H1 (cell line): ENCODE measurements around the gene FGFBP2. TPM values are rescaled to one million over a fixed set of nuclear protein-coding genes. Genes with fewer than 3 reads are reported as not detected.

ENCODE experiments used
- CTCF ChIA-PET: fragments of 300-600 bp; sonication (Branson Sonifier 250); formaldehyde crosslinking; loops from one replicate; lab custom pipeline; 2021; ENCODE audit not compliant: partially characterized antibody; lab: Charles Lee
- POLR2A ChIA-PET: fragments of 300-600 bp; sonication (Branson Sonifier 250); formaldehyde crosslinking; loops from one replicate; lab custom pipeline; 2021; ENCODE audit warnings: inconsistent platforms; ENCODE audit not compliant: partially characterized antibody; lab: Charles Lee
- DNase-seq, 2 experiments: peaks; one replicate each; pipeline versions ENCODE4 v3.0.0 to v3.0.0-alpha.2; 2010 to 2022; ENCODE audit warnings: low spot score in 2 of 2, low read depth in 1 of 2, mixed read lengths in 1 of 2
- FAIRE-seq: peaks from 2 replicates; lab custom pipeline; 2011; peaks lifted over from hg19 to GRCh38; lab: Jason Lieb, UNC
- H2AFZ ChIP-seq: 2 replicates; pipeline ENCODE4 v1.8.1; 2012; ENCODE audit warnings: low read length, inconsistent platforms
- H2AK5ac ChIP-seq: 2 replicates; pipeline ENCODE4 v1.6.1; 2013; ENCODE audit warnings: low read depth, low read length
- H2BK120ac ChIP-seq: replicated peaks from 2 replicates; pipeline ENCODE3; 2013; ENCODE audit warnings: low read depth, low read length, inconsistent platforms
- H2BK12ac ChIP-seq: 2 replicates; pipeline ENCODE4 v1.6.1; 2013; ENCODE audit warnings: low read depth, low read length
- H2BK15ac ChIP-seq: 2 replicates; pipeline ENCODE4 v1.6.1; 2013; ENCODE audit warnings: low read length
- H2BK20ac ChIP-seq: 2 replicates; pipeline ENCODE4 v1.6.1; 2013; ENCODE audit warnings: low read length
- H2BK5ac ChIP-seq: 2 replicates; pipeline ENCODE4 v1.6.1; 2013; ENCODE audit warnings: low read depth, low read length
- H3K14ac ChIP-seq: 2 replicates; pipeline ENCODE4 v1.6.1; 2013; ENCODE audit warnings: inconsistent platforms; ENCODE audit not compliant: insufficient read length
- H3K18ac ChIP-seq: 2 replicates; pipeline ENCODE4 v1.6.1; 2013; ENCODE audit warnings: low read length; ENCODE audit errors: extremely low read depth
- H3K23ac ChIP-seq: 2 replicates; pipeline ENCODE4 v1.6.1; 2013; ENCODE audit warnings: inconsistent platforms; ENCODE audit not compliant: insufficient read length
- H3K23me2 ChIP-seq: 2 replicates; pipeline ENCODE4 v1.6.1; 2013; ENCODE audit warnings: low read depth, low read length
- H3K27ac ChIP-seq: 2 replicates; pipeline ENCODE4 v1.6.1; 2011; ENCODE audit warnings: low read depth, low read length, inconsistent platforms
- H3K27me3 ChIP-seq, 4 experiments: replicated peaks in 1 of 4; 1 replicate in 1 of 4; 2 replicates in 3 of 4; pipeline versions ENCODE4 v1.6.1 to v1.8.1; 2011 to 2013; ENCODE audit warnings: low read length in 3 of 4, mild to moderate bottlenecking in 3 of 4, inconsistent platforms in 2 of 4, mixed read lengths in 2 of 4, moderate library complexity in 1 of 4; ENCODE audit not compliant: control insufficient read depth in 3 of 4, insufficient read depth in 3 of 4; ENCODE audit errors: extremely low read depth in 1 of 4
- H3K36me3 ChIP-seq, 4 experiments: 2 replicates each; pipeline versions ENCODE4 v1.6.1 to v1.8.1; 2011 to 2013; ENCODE audit warnings: mild to moderate bottlenecking in 4 of 4, low read length in 3 of 4, moderate library complexity in 2 of 4, control low read depth in 1 of 4, inconsistent platforms in 1 of 4; ENCODE audit not compliant: insufficient read depth in 4 of 4, control insufficient read depth in 2 of 4
- H3K4ac ChIP-seq: replicated peaks from 2 replicates; pipeline ENCODE3; 2013; ENCODE audit warnings: low read length, low read depth, mixed read lengths, inconsistent platforms; ENCODE audit not compliant: insufficient read length
- H3K4me1 ChIP-seq, 4 experiments: replicated peaks in 1 of 4; 1 replicate in 1 of 4; 2 replicates in 3 of 4; pipeline versions ENCODE4 v1.6.1 to v1.8.1; 2011 to 2013; ENCODE audit warnings: low read length in 3 of 4, inconsistent platforms in 2 of 4, mixed read lengths in 1 of 4; ENCODE audit not compliant: insufficient read depth in 4 of 4, control insufficient read depth in 3 of 4
- H3K4me2 ChIP-seq, 2 experiments: 2 replicates each; pipeline versions ENCODE4 v1.6.1 to v1.8.1; 2011 to 2013; ENCODE audit warnings: low read depth in 2 of 2, low read length in 2 of 2, control low read depth in 1 of 2, inconsistent platforms in 1 of 2, mild to moderate bottlenecking in 1 of 2; ENCODE audit not compliant: insufficient read depth in 1 of 2
- H3K4me3 ChIP-seq, 4 experiments: fragments of 200-600, 300-600 bp in 1 of 4; sonication (generic), shearing (Covaris generic), sonication (Bioruptor Twin) in 1 of 4; 2 replicates each; pipeline versions ENCODE4 v1.5.1 to v1.8.1; 2011 to 2016; ENCODE audit warnings: low read length in 4 of 4, low read depth in 3 of 4, control low read depth in 2 of 4, inconsistent platforms in 2 of 4, mild to moderate bottlenecking in 2 of 4, mixed read lengths in 1 of 4, moderate library complexity in 1 of 4; ENCODE audit not compliant: insufficient read depth in 2 of 4; ENCODE audit errors: extremely low read depth in 1 of 4
- H3K56ac ChIP-seq: replicated peaks from 2 replicates; pipeline ENCODE3; 2013; ENCODE audit warnings: low read depth, mild to moderate bottlenecking, mixed read lengths, low read length, inconsistent platforms; ENCODE audit not compliant: insufficient read length
- H3K79me1 ChIP-seq: 2 replicates; pipeline ENCODE4 v1.6.1; 2013; ENCODE audit warnings: low read depth, low read length, control low read depth
- H3K79me2 ChIP-seq, 2 experiments: 2 replicates each; pipeline versions ENCODE4 v1.6.1 to v1.8.1; 2012 to 2013; ENCODE audit warnings: low read length in 2 of 2, mild to moderate bottlenecking in 2 of 2, inconsistent platforms in 1 of 2; ENCODE audit not compliant: insufficient read depth in 2 of 2, control insufficient read depth in 1 of 2
- H3K9ac ChIP-seq, 4 experiments: replicated peaks in 1 of 4; 1 replicate in 1 of 4; 2 replicates in 3 of 4; pipeline versions ENCODE4 v1.6.1 to v1.8.1; 2011 to 2013; ENCODE audit warnings: low read depth in 3 of 4, low read length in 3 of 4, control low read depth in 2 of 4, mild to moderate bottlenecking in 2 of 4, moderate library complexity in 2 of 4, inconsistent platforms in 1 of 4; ENCODE audit errors: extremely low read depth in 1 of 4
- H3K9me3 ChIP-seq, 2 experiments: 2 replicates each; pipeline versions ENCODE4 v1.6.1 to v1.8.1; 2012 to 2013; ENCODE audit warnings: mild to moderate bottlenecking in 2 of 2, moderate library complexity in 2 of 2, control low read depth in 1 of 2, inconsistent platforms in 1 of 2, low read depth in 1 of 2, low read length in 1 of 2, mixed read lengths in 1 of 2; ENCODE audit not compliant: insufficient read depth in 2 of 2
- H4K20me1 ChIP-seq, 2 experiments: replicated peaks in 1 of 2; 2 replicates each; pipeline versions ENCODE3 to v1.8.1; 2011 to 2013; ENCODE audit warnings: inconsistent platforms in 2 of 2, low read length in 2 of 2, mild to moderate bottlenecking in 1 of 2; ENCODE audit not compliant: insufficient read depth in 2 of 2, control insufficient read depth in 1 of 2
- H4K5ac ChIP-seq: 2 replicates; pipeline ENCODE4 v1.6.1; 2013; ENCODE audit warnings: low read length, low read depth, mixed read lengths, inconsistent platforms; ENCODE audit not compliant: insufficient read length
- H4K8ac ChIP-seq: 2 replicates; pipeline ENCODE4 v1.8.0; 2013; ENCODE audit warnings: mild to moderate bottlenecking, moderate library complexity, low read length, inconsistent platforms; ENCODE audit not compliant: insufficient read depth; ENCODE audit errors: extremely low read depth
- H4K91ac ChIP-seq: replicated peaks from 2 replicates; pipeline ENCODE3; 2013; ENCODE audit warnings: low read length, mixed read lengths, inconsistent platforms; ENCODE audit not compliant: insufficient read length
- CREB1 ChIP-seq: IDR thresholded peaks from 2 replicates; pipeline ENCODE4 v1.6.1; 2012; ENCODE audit warnings: inconsistent platforms
- HDAC6 ChIP-seq: IDR thresholded peaks from one replicate; pipeline ENCODE4 v1.7.1; 2012; ENCODE audit warnings: low read depth, mild to moderate bottlenecking, inconsistent platforms, low read length, moderate library complexity
- NRF1 ChIP-seq: IDR thresholded peaks from 2 replicates; pipeline ENCODE4 v1.6.1; 2011; ENCODE audit warnings: mild to moderate bottlenecking, low read depth, low read length, improper control_type of control experiment
- RXRA ChIP-seq: IDR thresholded peaks from 2 replicates; pipeline ENCODE4 v1.6.1; 2011; ENCODE audit warnings: low read depth, mild to moderate bottlenecking, low read length, moderate library complexity; ENCODE audit not compliant: insufficient read depth
- SIN3A ChIP-seq, 2 experiments: IDR thresholded peaks in 1 of 2; conservative IDR thresholded peaks in 1 of 2; 2 replicates each; pipeline ENCODE4 v1.6.1; 2011 to 2012; ENCODE audit warnings: low read length in 2 of 2, improper control_type of control experiment in 1 of 2, low read depth in 1 of 2, mild to moderate bottlenecking in 1 of 2
- SIRT6 ChIP-seq: IDR thresholded peaks from one replicate; pipeline ENCODE4 v1.7.1; 2012; ENCODE audit warnings: low read length, inconsistent platforms
- SIX5 ChIP-seq: IDR thresholded peaks from 2 replicates; pipeline ENCODE4 v1.6.1; 2011; ENCODE audit warnings: mild to moderate bottlenecking, low read depth, low read length
- SP1 ChIP-seq: IDR thresholded peaks from 2 replicates; pipeline ENCODE4 v1.6.1; 2011; ENCODE audit warnings: low read depth, low read length
- SRF ChIP-seq: IDR thresholded peaks from 2 replicates; pipeline ENCODE4 v1.6.1; 2011; ENCODE audit warnings: mild to moderate bottlenecking, low read depth, low read length, moderate library complexity
- TAF7 ChIP-seq: optimal IDR thresholded peaks from 2 replicates; pipeline ENCODE3; 2011; ENCODE audit warnings: low read depth, mild to moderate bottlenecking, inconsistent platforms, low read length, moderate library complexity, borderline replicate concordance
- TEAD4 ChIP-seq: IDR thresholded peaks from 2 replicates; pipeline ENCODE4 v1.6.1; 2012; ENCODE audit warnings: low read depth, low read length, inconsistent platforms, mixed read lengths
- WGBS, 2 experiments: shearing (Covaris generic) in 1 of 2; methylation state at CpG; one replicate each; pipeline versions ENCODE4 v1.1.6 to v1.1.7; 2013 to 2015; ENCODE audit warnings: low lambda C conversion rate in 2 of 2, mixed read lengths in 2 of 2, inconsistent platforms in 1 of 2, low coverage in 1 of 2, missing lambda C conversion rate in 1 of 2; ENCODE audit not compliant: insufficient replicate concordance in 2 of 2, insufficient coverage in 1 of 2, insufficient read length in 1 of 2; ENCODE audit errors: extremely low coverage in 1 of 2, missing lambda C conversion rate in 1 of 2; 5-methylcytosine and 5-hydroxymethylcytosine counted together
- polyA plus RNA-seq, 7 experiments: library from polyadenylated mRNA; depleted of rRNA in 3 of 7; stranded (reverse) in 5 of 7; unstranded in 2 of 7; fragments of >200 nt in 5 of 7; fragments of 200-250 nt in 2 of 7; gene quantifications; 1 replicate in 5 of 7; 2 replicates in 1 of 7; 4 replicates in 1 of 7; pipeline versions ENCODE4 v1.2.1 to v1.2.3, GENCODE V29; 2011 to 2013; ENCODE audit warnings: missing spikeins in 2 of 7, mixed read lengths in 2 of 7
- total RNA-seq: library from RNA; stranded (reverse); fragmentation: NEBNext Ultra II Directional; extraction: Animal tissue kit (Norgen Biotek cat#: 25700); gene quantifications from 2 replicates; pipeline ENCODE4 v1.2.1, GENCODE V29; 2021
- TF ChIP-seq, protein P1 (sequence below): IDR thresholded peaks from 2 replicates; pipeline ENCODE4 v1.6.1; 2012; ENCODE audit warnings: inconsistent platforms

Gene FGFBP2
- total and polyA plus RNA-seq, 2 of the 8 experiments (the other 6 are each of a cell fraction or from before 2014, with no cell fraction given): 0.15 TPM; not detected in 1

DNA sequence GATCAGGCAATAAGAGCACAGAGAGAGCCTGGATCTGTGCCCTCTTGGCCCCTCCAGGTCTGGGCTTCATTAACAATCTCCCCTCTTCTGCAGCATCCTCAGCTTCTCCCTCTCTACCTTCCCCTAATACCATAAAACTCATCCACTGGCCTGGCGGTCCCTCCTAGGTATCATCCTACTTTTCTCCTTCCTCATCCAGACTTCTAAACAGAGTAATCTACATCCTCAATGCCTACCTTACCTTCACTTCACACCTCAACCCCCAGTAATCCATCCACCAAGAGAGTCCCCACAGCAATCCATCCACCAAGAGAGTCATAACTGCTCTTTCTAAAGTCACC is 41.4 kb downstream of the FGFBP2 start:
- H3K27me3 ChIP-seq: no peaks in the 10 kb centered on the region
- H3K27ac ChIP-seq: no peak overlapping the region
- H3K4ac ChIP-seq: no peak overlapping the region
- no peak overlapping the region for H2BK20ac ChIP-seq
- no peaks in the 10 kb centered on the region for H3K79me1 ChIP-seq
- 89% methylated on average over 1 of the region's 1 CpG; no CpG with 5 or more reads in 1 of the 2 experiments for WGBS, 2 experiments
- H2BK5ac ChIP-seq: no peak overlapping the region
- H4K20me1 ChIP-seq: no peaks in the 10 kb centered on the region
- H3K18ac ChIP-seq: no peak overlapping the region
- H3K9ac ChIP-seq: no peak overlapping the region
- no peak overlapping the region for H4K5ac ChIP-seq
- no peak overlapping the region for H3K23ac ChIP-seq
- no peak overlapping the region for H3K4me3 ChIP-seq
- H4K91ac ChIP-seq: no peak overlapping the region
- ChIA-PET CTCF (interaction anchor here (0.7 to 7.3 kb wide), 4 partner anchors 9 to 39 kb away, joined by 3 to 40 read pairs (median 6); no protein-coding TSS in a partner anchor), POLR2A (no interaction called here)
- no peak overlapping the region for H2AK5ac ChIP-seq
- H3K23me2 ChIP-seq: no peaks in the 10 kb centered on the region
- no peak overlapping the region for H3K56ac ChIP-seq
- no peak overlapping the region for H2AFZ ChIP-seq
- no peak for DNase-seq
- H3K79me2 ChIP-seq: no peaks in the 10 kb centered on the region
- H3K4me1 ChIP-seq: no peaks in the 10 kb centered on the region
- no peak overlapping the region for H2BK15ac ChIP-seq
- FAIRE-seq: no peak
- peaks cover 0 to 3% of the 10 kb centered on the region in 2 experiments; a peak in 1 of 4 replicates for H3K9me3 ChIP-seq
- H3K14ac ChIP-seq: no peak overlapping the region
- H3K36me3 ChIP-seq: no peaks in the 10 kb centered on the region
- H2BK120ac ChIP-seq: no peak overlapping the region
- H3K4me2 ChIP-seq: no peak overlapping the region
- H2BK12ac ChIP-seq: no peak overlapping the region
- H4K8ac ChIP-seq: no peak overlapping the region
- TF ChIP-seq CREB1 (no peak), SIRT6 (no peak), RXRA (no peak), HDAC6 (no peak), TEAD4 (no peak), SP1 (no peak), NRF1 (no peak), SRF (no peak), SIX5 (no peak), SIN3A (conservative IDR thresholded peaks at IDR 0.05 in 1 of 2, IDR thresholded peaks at IDR 0.05 in 1 of 2; ENCODE audit: low read depth in 1 of 2, low read length in 2 of 2) (no peak), TAF7 (no peak)
- TF ChIP-seq, protein P1, sequence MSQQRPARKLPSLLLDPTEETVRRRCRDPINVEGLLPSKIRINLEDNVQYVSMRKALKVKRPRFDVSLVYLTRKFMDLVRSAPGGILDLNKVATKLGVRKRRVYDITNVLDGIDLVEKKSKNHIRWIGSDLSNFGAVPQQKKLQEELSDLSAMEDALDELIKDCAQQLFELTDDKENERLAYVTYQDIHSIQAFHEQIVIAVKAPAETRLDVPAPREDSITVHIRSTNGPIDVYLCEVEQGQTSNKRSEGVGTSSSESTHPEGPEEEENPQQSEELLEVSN: no peak
